ENCODE results near the gene SFR1.

SFR1 gene

DNA sequence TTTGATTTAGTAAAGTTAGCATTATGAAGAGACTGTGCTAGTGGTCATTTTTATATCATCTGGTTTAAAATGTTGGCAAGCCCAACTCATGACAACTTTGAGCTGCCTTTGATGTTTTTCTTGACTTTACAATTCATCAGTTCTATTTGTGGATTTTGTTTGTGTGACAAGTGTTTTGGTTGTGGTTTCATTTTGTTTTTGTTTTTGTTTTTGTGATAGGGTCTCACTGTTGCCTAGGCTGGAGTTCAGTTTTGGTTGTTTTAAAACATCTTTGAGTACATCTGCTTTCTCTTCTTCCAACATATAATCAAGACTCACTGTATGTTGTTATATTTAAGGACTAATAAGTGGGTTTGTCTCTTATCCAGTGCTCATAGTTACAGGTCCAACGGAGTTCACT is 17.6 kb upstream of the SFR1 start:
- TF ChIP-seq, protein P1, sequence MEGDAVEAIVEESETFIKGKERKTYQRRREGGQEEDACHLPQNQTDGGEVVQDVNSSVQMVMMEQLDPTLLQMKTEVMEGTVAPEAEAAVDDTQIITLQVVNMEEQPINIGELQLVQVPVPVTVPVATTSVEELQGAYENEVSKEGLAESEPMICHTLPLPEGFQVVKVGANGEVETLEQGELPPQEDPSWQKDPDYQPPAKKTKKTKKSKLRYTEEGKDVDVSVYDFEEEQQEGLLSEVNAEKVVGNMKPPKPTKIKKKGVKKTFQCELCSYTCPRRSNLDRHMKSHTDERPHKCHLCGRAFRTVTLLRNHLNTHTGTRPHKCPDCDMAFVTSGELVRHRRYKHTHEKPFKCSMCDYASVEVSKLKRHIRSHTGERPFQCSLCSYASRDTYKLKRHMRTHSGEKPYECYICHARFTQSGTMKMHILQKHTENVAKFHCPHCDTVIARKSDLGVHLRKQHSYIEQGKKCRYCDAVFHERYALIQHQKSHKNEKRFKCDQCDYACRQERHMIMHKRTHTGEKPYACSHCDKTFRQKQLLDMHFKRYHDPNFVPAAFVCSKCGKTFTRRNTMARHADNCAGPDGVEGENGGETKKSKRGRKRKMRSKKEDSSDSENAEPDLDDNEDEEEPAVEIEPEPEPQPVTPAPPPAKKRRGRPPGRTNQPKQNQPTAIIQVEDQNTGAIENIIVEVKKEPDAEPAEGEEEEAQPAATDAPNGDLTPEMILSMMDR (IDR thresholded peaks at IDR 0.05; ENCODE audit: low read depth, low read length), result no peak
- no peak overlapping the region for H3K4me3 ChIP-seq (ENCODE audit: low read depth, low read length)

DNA sequence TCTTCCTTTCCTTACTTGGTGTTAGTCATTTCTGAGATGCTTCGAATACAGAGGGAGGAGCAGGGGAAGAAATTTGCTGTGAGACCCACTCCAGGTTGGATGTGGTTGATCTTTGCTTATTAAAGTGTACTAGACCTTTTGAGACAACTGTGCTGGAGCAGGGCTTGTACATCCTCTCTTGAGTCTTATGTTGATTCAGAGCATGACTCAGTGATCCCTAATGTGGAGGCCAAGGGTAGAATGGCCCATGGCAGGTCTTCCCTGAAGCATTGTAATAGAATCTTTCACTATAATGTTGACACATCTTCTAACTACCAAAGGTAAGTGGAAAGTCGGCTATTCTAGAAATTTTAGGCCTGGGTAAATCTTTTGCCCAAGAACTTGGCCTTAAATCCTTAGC is 17.0 kb upstream of the SFR1 start:
- TF ChIP-seq, protein P1 (IDR thresholded peaks at IDR 0.05; ENCODE audit: low read depth, low read length), result no peak
- no peak overlapping the region for H3K4me3 ChIP-seq (ENCODE audit: low read depth, low read length)

- TF ChIP-seq, protein P1 (IDR thresholded peaks at IDR 0.05; ENCODE audit: low read depth, low read length), result no peak
- H3K4me3 ChIP-seq (ENCODE audit: low read depth, low read length), result no peak overlapping the region
Observed at GRCh38 chr10:104109908-104110662, 11.9 kb upstream of the SFR1 start.

GRCh38 chr10:104113376-104113956 is 8.5 kb upstream of the SFR1 start:
- no peak overlapping the region for H3K4me3 ChIP-seq (ENCODE audit: low read depth, low read length)
- TF ChIP-seq, protein P1 (IDR thresholded peaks at IDR 0.05; ENCODE audit: low read depth, low read length), result no peak

DNA sequence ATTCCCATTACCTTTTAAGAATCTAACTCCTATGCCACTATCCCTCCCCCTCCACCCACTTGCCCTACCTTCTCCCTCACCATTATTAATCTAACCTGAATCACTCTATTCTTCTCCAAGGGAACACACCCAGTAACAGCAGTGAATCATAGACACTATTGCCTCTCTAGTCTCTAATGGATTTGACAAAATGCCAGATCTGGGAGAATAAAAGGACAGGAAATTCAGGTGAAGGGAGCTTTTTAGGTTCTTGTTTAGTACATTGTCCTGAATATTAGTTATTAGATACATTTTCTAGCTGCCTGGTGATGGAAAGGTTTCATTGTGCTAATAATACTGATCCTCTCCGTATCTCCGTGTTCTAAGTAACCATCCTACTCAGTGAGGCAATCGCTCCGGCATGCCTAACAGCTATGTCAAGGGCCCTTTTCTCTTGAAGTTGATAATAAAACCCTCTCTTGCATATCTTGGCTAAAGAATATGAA is 4.1 kb upstream of the SFR1 start:
- TF ChIP-seq, protein P1 (IDR thresholded peaks at IDR 0.05; ENCODE audit: low read depth, low read length), result no peak
- H3K4me3 ChIP-seq (ENCODE audit: low read depth, low read length), result no peak overlapping the region

GRCh38 chr10:104119996-104120395 is 2.0 kb upstream of the SFR1 start:
- no peak overlapping the region for H3K4me3 ChIP-seq (ENCODE audit: low read depth, low read length)

DNA sequence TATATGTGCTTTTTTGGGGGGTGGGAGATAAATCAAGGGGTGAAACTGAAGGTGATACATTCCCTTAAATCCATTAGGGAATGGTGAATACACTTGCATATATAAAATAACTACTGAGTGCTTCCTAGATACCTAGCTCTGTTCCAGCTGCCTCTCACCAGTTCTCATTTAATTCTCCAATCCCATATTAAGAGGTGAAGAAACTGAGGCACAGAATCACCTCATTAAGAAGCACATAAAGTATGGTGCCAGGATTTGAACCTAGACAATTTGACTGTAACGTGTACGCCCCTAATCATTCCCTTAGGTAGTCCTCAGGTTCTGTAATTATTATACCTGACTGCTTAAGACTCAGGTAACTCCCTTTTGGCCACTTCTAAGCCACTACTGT is 1.5 kb upstream of the SFR1 start:
- peak overlapping the region; percentile 84 for H3K4me3 ChIP-seq (ENCODE audit: low read depth, low read length)
- TF ChIP-seq, protein P1 (IDR thresholded peaks at IDR 0.05; ENCODE audit: low read depth, low read length), result no peak

More at GRCh38 chr10:104119996-104120395, 2.0 kb upstream of the SFR1 start:
- TF ChIP-seq, protein P1 (IDR thresholded peaks at IDR 0.05; ENCODE audit: low read depth, low read length), result no peak

Data from WI38 (cell line).